Loucy (cell line): Measurements from ENCODE around the gene LHFPL6.
A peak's percentile ranks its signal among the peaks of the same experiment; 100 is the strongest.

Source experiments
- H2AFZ ChIP-seq: fragments of 200-600 bp; sonication (generic); 2 replicates; pipeline ENCODE4 v1.6.0; 2016; ENCODE audit warnings: antibody characterized with exemption, mild to moderate bottlenecking, low read length, moderate library complexity
- H3F3A ChIP-seq: fragments of 200-600 bp; 2 replicates; pipeline ENCODE4 v1.6.0; 2016; ENCODE audit warnings: antibody characterized with exemption, low read depth, mild to moderate bottlenecking
- H3K27me3 ChIP-seq: fragments of 200-600 bp; sonication (generic); 2 replicates; pipeline ENCODE4 v1.6.1; 2014; ENCODE audit warnings: low read length, mild to moderate bottlenecking; ENCODE audit not compliant: insufficient read depth, poor library complexity, severe bottlenecking
- H3K36me3 ChIP-seq: fragments of 200-600 bp; sonication (generic); 2 replicates; pipeline ENCODE4 v1.6.1; 2016; ENCODE audit warnings: low read length; ENCODE audit not compliant: insufficient read depth
- H3K4me1 ChIP-seq: fragments of 200-600 bp; sonication (generic); 2 replicates; pipeline ENCODE4 v1.5.1; 2014; ENCODE audit warnings: low read length, mild to moderate bottlenecking; ENCODE audit not compliant: insufficient read depth, poor library complexity, severe bottlenecking
- H3K4me2 ChIP-seq: fragments of 200-600 bp; sonication (generic); 2 replicates; pipeline ENCODE4 v1.6.0; 2014; ENCODE audit warnings: antibody characterized with exemption, low read length, low read depth, mild to moderate bottlenecking; ENCODE audit not compliant: poor library complexity, severe bottlenecking
- H3K4me3 ChIP-seq: fragments of 200-600 bp; sonication (generic); 2 replicates; pipeline ENCODE4 v1.5.1; 2014; ENCODE audit warnings: low read length, mild to moderate bottlenecking, mixed read lengths; ENCODE audit not compliant: poor library complexity, severe bottlenecking
- H3K79me2 ChIP-seq: fragments of 200-600 bp; sonication (generic); 2 replicates; pipeline ENCODE4 v1.6.1; 2014; ENCODE audit warnings: low read length; ENCODE audit not compliant: insufficient read depth
- H3K9ac ChIP-seq: fragments of 200-600 bp; sonication (generic); 2 replicates; pipeline ENCODE4 v1.6.0; 2014; ENCODE audit warnings: mild to moderate bottlenecking, low read depth, low read length, moderate library complexity; ENCODE audit not compliant: poor library complexity, severe bottlenecking
- H3K9me2 ChIP-seq: fragments of 200-600 bp; sonication (generic); replicated peaks from 2 replicates; pipeline ENCODE4 v1.6.1; 2016; ENCODE audit warnings: low read depth, low read length, mixed read lengths
- H3K9me3 ChIP-seq: fragments of 200-600 bp; sonication (generic); 2 replicates; pipeline ENCODE4 v1.6.1; 2014; ENCODE audit warnings: mild to moderate bottlenecking, antibody characterized with exemption, low read length, low read depth; ENCODE audit not compliant: insufficient read depth
- H4K20me1 ChIP-seq: fragments of 200-600 bp; sonication (generic); 2 replicates; pipeline ENCODE4 v1.6.0; 2014; ENCODE audit warnings: antibody characterized with exemption, low read length, mild to moderate bottlenecking; ENCODE audit not compliant: insufficient read depth, poor library complexity, severe bottlenecking
- CTCF ChIP-seq: fragments of 200-600 bp; sonication (generic); conservative IDR thresholded peaks from 2 replicates; pipeline ENCODE4 v1.5.1; 2014; ENCODE audit warnings: mild to moderate bottlenecking, antibody characterized with exemption, low read length
- EZH2phosphoT487 ChIP-seq: fragments of 200-600 bp; IDR thresholded peaks from 2 replicates; pipeline ENCODE4 v1.6.1; 2018; ENCODE audit warnings: antibody characterized with exemption, mild to moderate bottlenecking, moderate library complexity, borderline replicate concordance

LHFPL6 gene

GRCh38 chr13:39602277-39602613 lies 748 bp downstream of the LHFPL6 start:
- no peaks in the 10 kb centered on the region for H3K79me2 ChIP-seq
- H3K9me2 ChIP-seq, result no peaks in the 10 kb centered on the region
- no peaks in the 10 kb centered on the region for H3K9me3 ChIP-seq
- H3K4me1 ChIP-seq, result peaks cover 6% of the 10 kb centered on the region
- peak overlapping the region; percentile 81 for H3K4me3 ChIP-seq
- H2AFZ ChIP-seq, result peak overlapping the region; percentile 94
- H3K36me3 ChIP-seq, result no peaks in the 10 kb centered on the region
- H3K4me2 ChIP-seq, result peak overlapping the region; percentile 83
- no peak for TF ChIP-seq CTCF
- TF ChIP-seq EZH2phosphoT487, result no peak
- no peaks in the 10 kb centered on the region for H4K20me1 ChIP-seq
- peaks cover 31% of the 10 kb centered on the region for H3K27me3 ChIP-seq
- no peaks in the 10 kb centered on the region for H3F3A ChIP-seq
- peak overlapping the region; percentile 65 for H3K9ac ChIP-seq

- H3K79me2 ChIP-seq, result no peaks in the 10 kb centered on the region
- no peaks in the 10 kb centered on the region for H3K9me3 ChIP-seq
- H3K4me1 ChIP-seq, result peaks cover 6% of the 10 kb centered on the region
- H4K20me1 ChIP-seq, result no peaks in the 10 kb centered on the region
- no peaks in the 10 kb centered on the region for H3K9me2 ChIP-seq
- H3K27me3 ChIP-seq, result peaks cover 31% of the 10 kb centered on the region
- no peaks in the 10 kb centered on the region for H3F3A ChIP-seq
- peak overlapping the region; percentile 94; the same call in 1 of the 2 replicates for H2AFZ ChIP-seq
- TF ChIP-seq CTCF, result no peak
- TF ChIP-seq EZH2phosphoT487, result no peak
- no peaks in the 10 kb centered on the region for H3K36me3 ChIP-seq
- peak overlapping the region; percentile 81 for H3K4me3 ChIP-seq
- peak overlapping the region; percentile 83 for H3K4me2 ChIP-seq
- peak overlapping the region; percentile 65 for H3K9ac ChIP-seq
These were observed 1.4 kb downstream of the LHFPL6 start for GRCh38 chr13:39601636-39602035.

GRCh38 chr13:39600766-39601165 lies 2.2 kb downstream of the LHFPL6 start:
- Histone ChIP-seq H3K9me2 (no peaks in the 10 kb centered on the region), H3K4me1 (peaks cover 6% of the 10 kb centered on the region), H3F3A (no peaks in the 10 kb centered on the region), H3K27me3 (peaks cover 31% of the 10 kb centered on the region), H3K79me2 (no peaks in the 10 kb centered on the region), H3K36me3 (no peaks in the 10 kb centered on the region), H4K20me1 (no peaks in the 10 kb centered on the region), H3K9ac (no peak overlapping the region), H3K9me3 (no peaks in the 10 kb centered on the region), H3K4me2 (no peak overlapping the region), H3K4me3 (no peak overlapping the region), H2AFZ (no peak overlapping the region)
- TF ChIP-seq CTCF (no peak), EZH2phosphoT487 (no peak)
